ENCODE results near the gene STT3B.

- no peak for TF ChIP-seq CTCF (IDR thresholded peaks at IDR 0.05)
- no peak for TF ChIP-seq POLR2A (IDR thresholded peaks at IDR 0.05)
Measured at GRCh38 chr3:31654998-31655397, 122.3 kb downstream of the STT3B start.
